ENCODE data around the gene CNTN5.

The CNTN5 gene

GRCh38 chr11:100105255-100105981, 1084.7 kb downstream of the CNTN5 start:
- DNase-seq = no peak

GRCh38 chr11:100105982-100106358, 1085.2 kb downstream of the CNTN5 start:
- DNase-seq = no peak

- DNase-seq = no peak
Observed at GRCh38 chr11:100119176-100119575, 1098.4 kb downstream of the CNTN5 start.

DNA sequence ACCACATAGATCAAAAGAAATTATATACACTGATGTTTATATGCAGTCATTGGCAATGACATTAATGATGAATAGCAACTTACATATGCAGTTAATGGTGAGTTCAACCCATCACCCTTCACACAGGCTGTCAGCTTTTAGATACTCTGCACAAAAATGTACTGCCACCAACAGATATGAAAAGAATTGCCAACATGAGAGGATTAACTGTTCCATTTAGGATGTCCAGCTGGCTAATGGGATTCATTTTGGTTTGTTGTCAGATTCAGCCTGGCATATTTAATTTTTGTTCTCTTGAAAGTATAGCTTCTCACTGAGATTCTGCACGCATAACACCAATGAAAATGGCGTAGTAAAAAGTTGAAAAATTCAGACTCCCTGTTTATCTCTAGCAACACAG, 1112.4 kb downstream of the CNTN5 start:
- no peak for DNase-seq

DNA sequence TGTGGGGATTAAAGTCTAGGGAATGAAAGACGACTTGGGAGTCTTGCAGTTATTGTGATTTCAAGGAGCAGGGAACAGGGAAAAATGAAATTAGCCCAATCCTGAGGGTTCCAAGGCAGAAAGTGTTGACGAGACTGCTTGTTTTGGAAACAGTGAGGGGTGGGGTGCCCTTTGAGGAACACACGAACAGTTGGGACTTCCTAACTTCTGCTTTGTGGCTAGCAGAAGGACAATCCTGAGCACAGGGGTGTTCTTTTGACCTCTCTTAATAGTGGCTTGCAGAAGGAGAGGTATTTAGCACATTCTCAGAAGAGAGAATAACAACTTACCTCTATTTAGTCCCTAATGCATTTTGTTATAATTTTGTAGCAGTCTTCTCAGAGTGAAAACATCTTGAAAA, 1120.5 kb downstream of the CNTN5 start:
- DNase-seq = no peak

DNA sequence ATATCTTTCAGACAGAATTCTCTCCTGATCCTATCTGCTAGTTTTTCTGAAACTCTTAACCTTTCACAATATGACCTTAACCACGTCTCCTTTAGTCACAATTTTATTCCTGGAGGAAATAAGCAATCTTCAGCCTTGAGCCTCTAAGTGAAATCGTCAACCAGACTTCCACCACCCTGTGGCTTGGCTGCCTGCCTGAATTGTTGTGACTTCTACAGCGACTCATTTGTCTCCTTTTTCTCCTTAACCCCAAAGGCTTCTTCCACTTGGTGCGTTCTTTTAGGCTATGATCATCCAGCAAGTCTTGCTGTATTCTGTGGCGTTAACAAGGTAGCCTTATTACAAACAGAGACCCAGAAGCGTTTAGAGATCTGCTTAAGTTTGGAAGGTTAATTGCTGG, 1131.2 kb downstream of the CNTN5 start:
- DNase-seq = no peak

GRCh38 chr11:100152766-100153165, 1132.0 kb downstream of the CNTN5 start:
- DNase-seq = no peak

DNA sequence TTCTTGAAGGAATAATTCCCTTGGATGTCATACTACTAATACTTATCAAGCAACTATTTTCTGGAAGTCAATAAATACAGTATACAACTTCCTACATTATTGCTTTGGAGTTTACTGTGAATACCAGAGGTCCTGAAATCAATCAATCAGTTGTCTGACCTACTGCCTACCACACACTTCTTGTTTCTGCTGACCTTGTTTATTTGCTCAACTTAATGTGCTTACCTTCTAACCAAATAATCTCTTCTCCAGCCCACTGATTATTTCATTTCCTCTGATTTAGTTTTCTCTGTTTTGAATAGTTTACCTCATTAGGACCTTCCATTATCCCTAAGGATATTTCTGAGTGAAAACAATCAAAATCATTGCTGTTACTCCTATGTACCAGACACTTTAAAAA, 1142.7 kb downstream of the CNTN5 start:
- no peak for DNase-seq

DNA sequence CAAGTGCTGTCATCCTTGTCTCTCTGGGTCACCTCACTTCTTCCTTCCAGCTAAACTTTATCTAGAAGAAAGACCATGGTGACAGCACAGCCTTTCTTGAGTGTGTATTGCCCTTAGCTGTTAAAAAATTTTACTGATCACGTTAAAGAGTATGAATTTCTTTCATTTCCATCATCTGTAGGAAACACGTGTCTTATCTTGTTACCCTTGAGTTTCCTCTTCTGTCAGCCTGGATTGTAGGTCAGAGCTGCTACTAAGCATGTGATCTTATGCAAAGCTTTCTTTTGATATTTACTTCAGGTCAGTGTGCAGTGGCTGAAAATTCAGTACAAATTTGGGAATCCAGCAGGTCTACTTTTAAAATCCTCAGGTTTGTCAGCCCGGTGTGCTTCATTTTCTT, 1154.1 kb downstream of the CNTN5 start:
- no peak for DNase-seq

GRCh38 chr11:100176456-100176855, 1155.7 kb downstream of the CNTN5 start:
- no peak for DNase-seq

DNA sequence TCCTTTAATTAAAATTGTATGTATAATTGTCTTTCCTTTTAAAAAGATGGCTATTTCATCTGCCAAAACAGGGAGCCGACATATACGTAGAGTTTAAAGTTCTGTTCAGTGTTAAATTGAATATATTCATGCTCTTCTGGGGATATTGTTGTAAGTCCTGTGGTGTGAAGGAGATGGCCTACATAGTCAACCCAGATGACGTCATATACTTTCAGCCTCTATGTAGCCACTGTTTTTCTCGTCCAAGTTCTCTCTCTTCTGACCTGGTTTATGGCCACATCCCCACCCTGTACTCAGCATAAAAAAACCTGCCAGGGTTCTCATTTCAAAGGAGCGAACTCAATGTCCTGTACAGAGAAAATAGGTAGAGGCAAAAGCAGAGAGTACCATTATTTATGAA, 1156.9 kb downstream of the CNTN5 start:
- DNase-seq = no peak

DNA sequence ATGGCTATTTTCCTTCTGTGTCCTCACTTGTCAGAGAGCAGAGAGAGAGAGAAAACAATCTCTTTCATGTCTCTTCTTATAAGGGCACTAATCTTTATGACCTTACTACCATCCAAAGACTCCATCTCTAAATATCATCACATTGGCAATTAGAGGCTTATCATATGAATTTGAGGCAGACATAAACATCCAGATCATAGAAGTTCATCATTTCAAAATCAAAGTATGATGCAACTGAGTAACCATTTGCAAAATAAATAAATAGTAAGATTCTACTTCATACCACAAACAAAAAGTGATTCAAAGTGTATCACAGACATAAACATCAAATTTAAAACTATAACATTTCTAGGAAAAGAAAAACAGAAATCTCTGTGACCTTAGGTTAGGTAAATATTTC, 1161.6 kb downstream of the CNTN5 start:
- no peak for DNase-seq

- DNase-seq = no peak
Observed at GRCh38 chr11:100182927-100183326, 1162.2 kb downstream of the CNTN5 start.

GRCh38 chr11:100185588-100185987, 1164.8 kb downstream of the CNTN5 start:
- DNase-seq = no peak

DNA sequence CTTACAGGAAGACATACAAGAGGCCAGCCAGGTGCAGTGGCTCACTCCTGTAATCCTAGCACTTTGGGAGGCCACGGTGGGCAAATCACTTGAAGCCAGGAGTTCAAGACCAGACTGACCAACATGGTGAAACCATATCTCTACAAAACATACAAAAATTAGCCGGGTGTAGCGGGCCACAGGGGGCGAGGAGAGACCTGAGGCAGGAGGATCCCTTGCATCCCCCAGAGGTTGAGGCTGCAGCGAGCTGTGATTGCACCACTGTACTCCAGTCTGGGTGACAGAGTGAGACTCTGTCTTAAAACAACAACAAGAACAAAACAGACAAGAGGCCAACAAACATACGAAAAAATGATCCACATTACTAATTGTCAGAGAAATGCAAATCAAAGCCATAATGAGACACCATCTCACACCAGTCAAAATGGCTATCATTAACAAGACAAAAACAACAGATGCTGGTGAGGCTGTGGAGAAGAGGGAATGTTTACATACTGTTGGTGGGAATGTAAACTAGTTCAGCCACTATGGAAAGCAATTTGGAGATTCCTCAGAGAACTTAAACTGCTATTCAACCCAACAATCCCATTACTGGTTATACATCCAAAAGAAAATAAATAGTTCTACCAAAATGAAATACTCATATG, 1167.5 kb downstream of the CNTN5 start:
- DNase-seq = no peak

- no peak for DNase-seq
Observed at GRCh38 chr11:100190395-100190794, 1169.6 kb downstream of the CNTN5 start.

- DNase-seq = no peak
Observed at GRCh38 chr11:100192181-100192580, 1171.4 kb downstream of the CNTN5 start.

DNA sequence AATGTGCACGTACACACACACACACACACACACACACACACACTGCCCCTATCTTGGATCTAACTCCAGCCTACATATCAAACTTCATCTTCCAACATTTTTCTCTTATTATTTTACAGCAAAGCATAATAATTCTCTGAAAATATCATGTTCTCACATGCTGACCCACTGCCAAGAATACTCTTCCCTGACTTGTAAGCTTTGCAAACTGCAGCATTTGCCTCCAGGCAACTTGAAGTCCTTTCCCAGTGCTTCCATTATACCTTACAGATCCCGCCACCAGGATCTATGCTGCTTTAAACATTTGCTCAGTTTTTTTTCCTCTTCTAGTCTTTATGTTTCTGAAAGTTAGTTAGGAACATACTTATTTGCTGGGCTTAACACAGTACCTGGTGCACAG, 1183.0 kb downstream of the CNTN5 start:
- no peak for DNase-seq

GRCh38 chr11:100205926-100206325, 1185.2 kb downstream of the CNTN5 start:
- DNase-seq = no peak

DNA sequence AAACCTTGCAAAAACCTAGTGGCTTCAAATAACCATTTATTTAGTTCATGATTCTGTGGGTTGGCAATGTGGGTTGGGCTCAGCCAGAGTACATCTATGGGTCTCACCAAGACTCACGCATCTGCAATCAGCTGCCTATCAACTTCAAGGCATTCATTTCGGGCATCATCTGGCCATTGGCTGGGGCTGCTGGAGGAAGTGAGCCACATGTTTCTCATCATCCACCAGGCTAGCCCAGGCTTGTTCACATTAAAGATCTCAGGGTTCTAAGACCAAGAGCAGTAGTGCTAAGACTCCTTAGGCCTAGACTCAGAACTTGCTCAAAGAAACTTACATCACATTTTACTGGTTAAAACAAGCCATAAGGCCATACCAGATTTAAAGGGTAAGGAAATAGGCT, 1187.5 kb downstream of the CNTN5 start:
- no peak for DNase-seq

DNA sequence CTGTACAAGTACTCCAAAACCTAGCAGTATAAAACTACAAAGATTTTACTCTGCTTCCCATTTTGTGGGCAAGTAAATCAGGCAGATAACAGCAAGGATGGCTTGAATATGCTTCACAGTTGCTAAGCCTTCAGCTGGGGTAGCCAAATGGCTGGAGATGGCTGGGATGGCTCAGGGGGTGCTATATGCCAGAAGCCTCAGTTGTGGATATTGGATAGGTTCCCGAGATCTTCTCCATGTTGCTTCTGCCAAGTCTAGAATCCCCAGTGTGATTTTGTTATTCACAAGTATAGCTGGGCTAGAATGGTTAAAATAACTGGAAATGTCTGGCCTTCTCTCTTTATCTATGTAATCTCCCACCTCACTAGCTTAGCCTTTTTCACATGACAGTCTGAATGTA, 1194.0 kb downstream of the CNTN5 start:
- no peak for DNase-seq

- DNase-seq = no peak
Observed at GRCh38 chr11:100220801-100221200, 1200.1 kb downstream of the CNTN5 start.

DNA sequence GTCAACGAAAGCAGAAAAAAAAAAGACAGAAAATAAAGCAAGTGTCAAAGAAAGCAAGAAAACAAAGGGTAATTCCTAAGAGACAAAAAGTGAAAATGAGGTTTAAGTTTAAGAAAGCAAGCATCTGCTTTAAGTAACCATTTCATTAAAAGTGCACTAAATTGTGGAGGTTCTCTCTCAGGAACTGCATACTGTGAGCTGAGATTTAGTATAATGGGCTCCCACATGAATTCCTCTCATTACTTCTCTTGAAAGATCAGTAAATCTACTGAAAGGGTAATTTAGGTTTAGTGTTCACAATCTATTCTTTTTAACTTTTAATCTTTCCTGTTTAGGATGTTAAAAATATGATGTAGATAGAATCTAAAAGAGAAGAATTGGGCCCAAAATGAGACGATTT, 1201.0 kb downstream of the CNTN5 start:
- no peak for DNase-seq

DNA sequence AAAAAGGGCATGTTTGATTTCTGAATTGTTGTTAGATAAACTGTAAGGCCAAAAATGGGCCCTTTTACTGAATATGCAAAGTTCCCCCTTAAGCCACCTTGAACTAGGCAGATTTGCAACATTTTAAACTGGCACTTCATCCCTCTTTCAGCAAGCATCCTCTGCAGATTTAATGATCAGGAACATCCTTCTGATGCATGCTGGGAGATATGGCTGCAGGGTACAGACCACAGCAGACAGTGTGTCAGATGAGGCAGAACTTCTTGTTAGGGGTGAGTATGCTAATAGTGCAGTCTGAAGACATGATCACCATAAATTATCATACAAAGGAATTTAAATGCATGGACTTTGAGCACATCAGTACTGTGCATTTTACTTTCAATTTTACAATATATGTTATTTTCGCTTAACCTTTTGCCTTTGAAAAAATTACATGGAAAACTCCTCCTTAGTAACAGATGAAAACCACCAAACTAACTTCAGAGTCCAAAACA, 1203.8 kb downstream of the CNTN5 start:
- DNase-seq = no peak

DNA sequence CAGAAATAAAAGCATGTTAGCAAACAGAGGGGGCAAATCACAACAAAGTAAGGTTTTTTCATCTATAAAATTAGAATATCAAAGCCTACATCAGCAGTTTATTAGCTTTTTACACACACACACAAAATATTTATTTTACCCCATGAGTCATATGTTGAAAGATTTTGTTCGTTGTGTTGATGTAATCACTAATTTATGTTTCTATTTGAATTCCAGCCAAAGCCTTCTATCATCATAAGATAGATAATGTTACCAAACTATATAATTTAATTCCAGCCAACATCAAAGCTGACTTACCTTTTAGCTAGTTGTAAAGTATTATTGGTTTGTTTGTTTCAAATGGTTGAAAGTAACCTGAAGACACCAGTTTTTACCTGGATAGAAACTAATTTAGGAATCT, 1208.3 kb downstream of the CNTN5 start:
- no peak for DNase-seq
